Type B pancreatic cell (in vitro differentiated cells): ENCODE results near the gene RFTN1. TPM values are rescaled to one million over a fixed set of nuclear protein-coding genes. Genes with fewer than 3 reads are reported as not detected.

Experiments used
- DNase-seq: peaks from one replicate; pipeline ENCODE4 v3.0.0; 2021; ENCODE audit warnings: mixed read lengths; ENCODE audit not compliant: unreplicated experiment; ENCODE audit errors: extremely low spot score
- H3K27ac Mint-ChIP-seq: 2 replicates; pipeline ENCODE4 v1.8.0; 2021; ENCODE audit warnings: mild to moderate bottlenecking, mixed read lengths
- H3K27me3 Mint-ChIP-seq: 2 replicates; pipeline ENCODE4 v1.8.0; 2021; ENCODE audit warnings: mixed read lengths
- H3K36me3 Mint-ChIP-seq: 2 replicates; pipeline ENCODE4 v1.8.0; 2021; ENCODE audit warnings: mixed read lengths
- H3K4me1 Mint-ChIP-seq: one replicate; pipeline ENCODE4 v1.8.0; 2021; ENCODE audit warnings: mixed read lengths; ENCODE audit not compliant: unreplicated experiment
- H3K4me3 Mint-ChIP-seq: 2 replicates; pipeline ENCODE4 v1.8.0; 2021; ENCODE audit warnings: mild to moderate bottlenecking, mixed read lengths
- H3K9me3 Mint-ChIP-seq: 2 replicates; pipeline ENCODE4 v1.8.0; 2021; ENCODE audit warnings: mixed read lengths
- total RNA-seq: library from RNA; stranded (reverse); gene quantifications from 2 replicates; pipeline ENCODE4 v1.2.1, GENCODE V29; 2021; ENCODE audit warnings: low replicate concordance
- TF ChIP-seq, protein P1 (sequence below): fragments of 200-600 bp; sonication (generic); conservative IDR thresholded peaks from 2 replicates; pipeline ENCODE4 v1.5.0; 2021; ENCODE audit warnings: antibody characterized with exemption, mild to moderate bottlenecking

The RFTN1 gene
- total RNA-seq, 1 donor from 2014 or later, result 18.3 TPM

DNA sequence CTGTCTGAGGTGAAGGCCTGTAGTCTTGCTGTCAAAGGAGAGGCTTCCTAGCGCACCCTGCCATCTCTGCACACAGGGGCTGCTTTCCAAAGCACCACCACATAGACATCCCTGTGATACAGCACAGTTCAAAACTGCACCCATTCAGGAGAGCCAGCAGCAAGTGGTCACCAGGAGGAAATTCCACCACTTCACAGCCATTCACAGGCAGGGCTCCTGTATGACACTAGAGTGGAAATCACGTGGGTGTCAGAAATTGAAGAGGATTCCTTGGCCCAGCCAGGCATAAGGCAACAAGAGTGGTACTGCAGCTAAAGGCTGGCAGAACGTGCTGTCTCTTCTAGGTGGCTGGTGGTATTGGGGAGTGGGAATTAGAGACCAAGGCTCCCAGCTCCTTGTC lies 102.8 kb downstream of the RFTN1 start:
- TF ChIP-seq, protein P1, sequence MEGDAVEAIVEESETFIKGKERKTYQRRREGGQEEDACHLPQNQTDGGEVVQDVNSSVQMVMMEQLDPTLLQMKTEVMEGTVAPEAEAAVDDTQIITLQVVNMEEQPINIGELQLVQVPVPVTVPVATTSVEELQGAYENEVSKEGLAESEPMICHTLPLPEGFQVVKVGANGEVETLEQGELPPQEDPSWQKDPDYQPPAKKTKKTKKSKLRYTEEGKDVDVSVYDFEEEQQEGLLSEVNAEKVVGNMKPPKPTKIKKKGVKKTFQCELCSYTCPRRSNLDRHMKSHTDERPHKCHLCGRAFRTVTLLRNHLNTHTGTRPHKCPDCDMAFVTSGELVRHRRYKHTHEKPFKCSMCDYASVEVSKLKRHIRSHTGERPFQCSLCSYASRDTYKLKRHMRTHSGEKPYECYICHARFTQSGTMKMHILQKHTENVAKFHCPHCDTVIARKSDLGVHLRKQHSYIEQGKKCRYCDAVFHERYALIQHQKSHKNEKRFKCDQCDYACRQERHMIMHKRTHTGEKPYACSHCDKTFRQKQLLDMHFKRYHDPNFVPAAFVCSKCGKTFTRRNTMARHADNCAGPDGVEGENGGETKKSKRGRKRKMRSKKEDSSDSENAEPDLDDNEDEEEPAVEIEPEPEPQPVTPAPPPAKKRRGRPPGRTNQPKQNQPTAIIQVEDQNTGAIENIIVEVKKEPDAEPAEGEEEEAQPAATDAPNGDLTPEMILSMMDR, result no peak
- no peak overlapping the region for H3K4me3 Mint-ChIP-seq
- DNase-seq, result no peak
- peaks cover 3% of the 10 kb centered on the region for H3K36me3 Mint-ChIP-seq
- H3K27me3 Mint-ChIP-seq, result peaks cover 3% of the 10 kb centered on the region
- H3K27ac Mint-ChIP-seq, result no peak overlapping the region
- H3K9me3 Mint-ChIP-seq, result no peaks in the 10 kb centered on the region
- peaks cover 9% of the 10 kb centered on the region for H3K4me1 Mint-ChIP-seq

- no peaks in the 10 kb centered on the region for H3K27me3 Mint-ChIP-seq
- TF ChIP-seq, protein P1, result no peak
- no peak for DNase-seq
- peaks cover 3% of the 10 kb centered on the region for H3K36me3 Mint-ChIP-seq
- no peak overlapping the region for H3K4me3 Mint-ChIP-seq
- peaks cover 14% of the 10 kb centered on the region for H3K4me1 Mint-ChIP-seq
- peaks cover 7% of the 10 kb centered on the region for H3K9me3 Mint-ChIP-seq
- no peak overlapping the region for H3K27ac Mint-ChIP-seq
These were observed 104.5 kb downstream of the RFTN1 start for GRCh38 chr3:16409032-16409431.

GRCh38 chr3:16407366-16407765 lies 106.1 kb downstream of the RFTN1 start:
- Mint-ChIP-seq H3K36me3 (peaks cover under 1% of the 10 kb centered on the region), H3K9me3 (peaks cover 7% of the 10 kb centered on the region), H3K27ac (no peak overlapping the region), H3K27me3 (no peaks in the 10 kb centered on the region), H3K4me1 (peaks cover 14% of the 10 kb centered on the region), H3K4me3 (no peak overlapping the region)
- TF ChIP-seq, protein P1, result no peak
- DNase-seq, result no peak

- H3K27me3 Mint-ChIP-seq, result no peaks in the 10 kb centered on the region
- no peak overlapping the region for H3K27ac Mint-ChIP-seq
These were observed 106.9 kb downstream of the RFTN1 start for GRCh38 chr3:16406579-16406978.

GRCh38 chr3:16406166-16406565 lies 107.3 kb downstream of the RFTN1 start:
- Mint-ChIP-seq H3K27me3 (no peaks in the 10 kb centered on the region), H3K9me3 (peaks cover 7% of the 10 kb centered on the region), H3K4me1 (peaks cover 19% of the 10 kb centered on the region), H3K27ac (no peak overlapping the region), H3K4me3 (no peak overlapping the region), H3K36me3 (peaks cover 4% of the 10 kb centered on the region)
- no peak for DNase-seq
- TF ChIP-seq, protein P1, result no peak

More at GRCh38 chr3:16406579-16406978, 106.9 kb downstream of the RFTN1 start:
- H3K36me3 Mint-ChIP-seq, result peaks cover 4% of the 10 kb centered on the region
- H3K4me3 Mint-ChIP-seq, result no peak overlapping the region
- peaks cover 7% of the 10 kb centered on the region for H3K9me3 Mint-ChIP-seq
- H3K4me1 Mint-ChIP-seq, result peaks cover 15% of the 10 kb centered on the region
- TF ChIP-seq, protein P1, result no peak
- DNase-seq, result no peak
